GM23338 (cell line): Measurements from ENCODE around the gene RASGRP1. TPM values are rescaled to one million over a fixed set of nuclear protein-coding genes. Genes with fewer than 3 reads are reported as not detected.

Experiments
- ATAC-seq: fragments of 200-7000 bp; cut with Tn5 transposase; 3 replicates; pipeline ENCODE4 v1.9.1; 2020
- DNase-seq: peaks from one replicate; pipeline ENCODE4 v3.0.0-alpha.2; 2015; ENCODE audit warnings: low spot score
- H2AFZ ChIP-seq: fragments of 200-600 bp; sonication (generic); 2 replicates; pipeline ENCODE4 v1.8.0; 2016; ENCODE audit warnings: antibody characterized with exemption, mild to moderate bottlenecking, moderate library complexity
- H3F3A ChIP-seq: fragments of 200-600 bp; sonication (generic); replicated peaks from 2 replicates; pipeline ENCODE4 v1.8.0; 2017; ENCODE audit warnings: antibody characterized with exemption, mixed run types, low read depth
- H3K27ac ChIP-seq: fragments of 200-600 bp; sonication (generic); 2 replicates; pipeline ENCODE4 v1.6.1; 2016; ENCODE audit warnings: low read depth
- H3K27me3 ChIP-seq: fragments of 200-600 bp; sonication (generic); 2 replicates; pipeline ENCODE4 v1.8.0; 2016; ENCODE audit warnings: mild to moderate bottlenecking, mixed run types, moderate library complexity; ENCODE audit not compliant: insufficient read depth
- H3K36me3 ChIP-seq: fragments of 200-600 bp; sonication (generic); 2 replicates; pipeline ENCODE4 v1.8.0; 2016; ENCODE audit warnings: mild to moderate bottlenecking; ENCODE audit not compliant: insufficient read depth
- H3K4me1 ChIP-seq: fragments of 200-600 bp; sonication (generic); 2 replicates; pipeline ENCODE4 v1.8.0; 2016; ENCODE audit warnings: mild to moderate bottlenecking, moderate library complexity; ENCODE audit not compliant: insufficient read depth
- H3K4me2 ChIP-seq: fragments of 200-600 bp; sonication (generic); 2 replicates; pipeline ENCODE4 v1.7.1; 2017; ENCODE audit warnings: mixed run types
- H3K4me3 ChIP-seq: fragments of 200-600 bp; sonication (generic); 2 replicates; pipeline ENCODE4 v1.6.1; 2016; ENCODE audit warnings: mixed run types
- H3K79me2 ChIP-seq: fragments of 200-600 bp; sonication (generic); replicated peaks from 2 replicates; pipeline ENCODE4 v1.8.0; 2017; ENCODE audit warnings: mild to moderate bottlenecking; ENCODE audit not compliant: insufficient read depth
- H3K9me2 ChIP-seq: fragments of 200-600 bp; sonication (generic); 2 replicates; pipeline ENCODE4 v1.8.0; 2017; ENCODE audit not compliant: insufficient read depth
- H4K20me1 ChIP-seq: fragments of 200-600 bp; sonication (generic); replicated peaks from 2 replicates; pipeline ENCODE4 v1.8.0; 2017; ENCODE audit warnings: mild to moderate bottlenecking; ENCODE audit not compliant: insufficient read depth
- H3K27ac Mint-ChIP-seq: 2 replicates; pipeline ENCODE4 v1.8.0; 2020; ENCODE audit warnings: inconsistent platforms, mild to moderate bottlenecking, moderate library complexity, mixed read lengths
- H3K27me3 Mint-ChIP-seq: 3 replicates; pipeline ENCODE4 v1.8.0; 2022; ENCODE audit warnings: low read depth, mild to moderate bottlenecking, moderate library complexity, mixed read lengths, inconsistent platforms; ENCODE audit not compliant: insufficient read depth, poor library complexity
- H3K36me3 Mint-ChIP-seq: 3 replicates; pipeline ENCODE4 v1.8.0; 2021; ENCODE audit warnings: low read depth, mild to moderate bottlenecking, inconsistent platforms, moderate library complexity, mixed read lengths
- H3K4me1 Mint-ChIP-seq: 3 replicates; pipeline ENCODE4 v1.8.0; 2020; ENCODE audit warnings: mild to moderate bottlenecking, inconsistent platforms, mixed read lengths
- H3K4me3 Mint-ChIP-seq: 3 replicates; pipeline ENCODE4 v1.8.0; 2021; ENCODE audit warnings: moderate library complexity, mild to moderate bottlenecking, inconsistent platforms, mixed read lengths
- H3K9me3 Mint-ChIP-seq: 3 replicates; pipeline ENCODE4 v1.8.0; 2020; ENCODE audit warnings: moderate library complexity, mild to moderate bottlenecking, inconsistent platforms, mixed read lengths
- EZH2phosphoT487 ChIP-seq: fragments of 200-600 bp; sonication (generic); IDR thresholded peaks from one replicate; pipeline ENCODE4 v1.8.1; 2018; ENCODE audit warnings: antibody characterized with exemption; ENCODE audit not compliant: unreplicated experiment
- JUNB ChIP-seq: IDR thresholded peaks from one replicate; pipeline ENCODE4 v1.6.1; 2016; ENCODE audit warnings: antibody characterized with exemption; ENCODE audit not compliant: unreplicated experiment
- STAT1 ChIP-seq: IDR thresholded peaks from one replicate; pipeline ENCODE4 v1.6.1; 2016; ENCODE audit warnings: antibody characterized with exemption; ENCODE audit not compliant: unreplicated experiment
- ZNF331 ChIP-seq: fragments of 250-450 bp; sonication (Bioruptor Pico); IDR thresholded peaks from 2 replicates; pipeline ENCODE4 v1.5.0; 2020; ENCODE audit warnings: low read depth, mild to moderate bottlenecking, moderate library complexity
- polyA plus RNA-seq: library from polyadenylated mRNA; unstranded; fragments of >200 nt; fragmentation: Nextera tagmentation; extraction: Ambion mirVana; gene quantifications from 2 replicates; pipeline ENCODE4 v1.2.1, GENCODE V29; 2016
- total RNA-seq: library from RNA; depleted of rRNA; stranded (reverse); fragments of >200 nt; shearing (Covaris generic); gene quantifications from 2 replicates; pipeline ENCODE4 v1.2.3, GENCODE V29; 2014
- TF ChIP-seq, protein P1 (sequence below): IDR thresholded peaks from one replicate; pipeline ENCODE4 v1.6.1; 2018; ENCODE audit warnings: antibody characterized with exemption; ENCODE audit not compliant: unreplicated experiment

The RASGRP1 gene
- total and polyA plus RNA-seq, 2 experiments from 2014 or later = 1.1 to 1.2 TPM

DNA sequence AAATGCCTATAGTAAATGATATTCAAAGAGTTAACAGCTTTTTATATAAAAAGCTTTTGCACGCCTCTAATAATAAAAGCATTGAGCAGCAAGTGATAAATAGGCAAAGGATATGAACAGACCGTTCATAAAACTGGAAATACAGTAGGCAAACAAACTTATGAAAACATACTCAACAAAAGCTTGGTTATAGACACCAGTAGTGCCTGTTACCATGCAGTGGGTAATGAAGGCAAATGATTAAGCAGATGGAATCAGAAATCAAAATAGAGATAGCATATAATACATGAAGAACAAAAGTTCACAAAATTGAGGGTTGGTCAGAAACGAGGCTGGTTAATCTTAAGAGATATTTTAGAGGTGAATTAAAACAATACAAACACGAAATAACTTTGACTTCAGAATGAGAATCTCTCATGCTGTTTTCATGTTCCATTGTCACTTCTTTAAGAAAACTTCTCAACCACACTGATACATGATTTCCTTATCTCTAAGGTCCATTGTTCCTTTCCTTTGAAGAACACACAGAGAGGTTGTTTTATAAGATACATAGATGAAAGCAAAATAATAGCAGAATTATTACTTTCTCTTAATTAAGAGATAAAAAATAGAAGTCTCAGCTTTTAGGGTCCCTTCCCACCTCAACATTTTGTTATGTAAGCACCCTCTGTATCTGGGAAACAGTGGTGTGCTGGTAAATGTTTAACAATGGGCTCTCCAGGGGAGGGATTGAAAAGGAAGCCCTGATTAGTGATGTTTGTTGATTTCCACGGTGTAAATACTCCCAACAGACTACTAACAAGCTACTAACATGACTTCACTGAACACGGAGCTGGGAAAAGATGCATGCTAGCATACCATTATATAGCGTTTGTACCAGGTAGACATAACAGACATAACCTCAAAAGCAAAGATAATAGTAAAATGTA lies 12.6 kb downstream of the RASGRP1 start:
- H3K27me3 Mint-ChIP-seq = no peaks in the 10 kb centered on the region
- Histone ChIP-seq H3K4me2 (no peak overlapping the region; the same call in 1 of the 2 replicates), H2AFZ (no peak overlapping the region), H3K27me3 (no peaks in the 10 kb centered on the region), H3K9me2 (0 out of 2 replicates have a peak, but pooled peaks cover 2% of the 10 kb centered on the region), H3K27ac (no peak overlapping the region), H3K79me2 (no peaks in the 10 kb centered on the region), H3K36me3 (no peaks in the 10 kb centered on the region), H4K20me1 (no peaks in the 10 kb centered on the region), H3K4me1 (peaks cover 10% of the 10 kb centered on the region; the same call in 1 of the 2 replicates), H3K4me3 (no peak overlapping the region), H3F3A (no peaks in the 10 kb centered on the region)
- H3K4me3 Mint-ChIP-seq = no peak overlapping the region
- peaks cover 25% of the 10 kb centered on the region for H3K4me1 Mint-ChIP-seq
- DNase-seq (peak; percentile 28), ATAC-seq (peak; percentile 84)
- no peak for TF ChIP-seq STAT1
- no peak for TF ChIP-seq ZNF331 (CRISPR knock-in tag)
- no peaks in the 10 kb centered on the region for H3K9me3 Mint-ChIP-seq
- H3K27ac Mint-ChIP-seq = no peak overlapping the region
- no peaks in the 10 kb centered on the region for H3K36me3 Mint-ChIP-seq

DNA sequence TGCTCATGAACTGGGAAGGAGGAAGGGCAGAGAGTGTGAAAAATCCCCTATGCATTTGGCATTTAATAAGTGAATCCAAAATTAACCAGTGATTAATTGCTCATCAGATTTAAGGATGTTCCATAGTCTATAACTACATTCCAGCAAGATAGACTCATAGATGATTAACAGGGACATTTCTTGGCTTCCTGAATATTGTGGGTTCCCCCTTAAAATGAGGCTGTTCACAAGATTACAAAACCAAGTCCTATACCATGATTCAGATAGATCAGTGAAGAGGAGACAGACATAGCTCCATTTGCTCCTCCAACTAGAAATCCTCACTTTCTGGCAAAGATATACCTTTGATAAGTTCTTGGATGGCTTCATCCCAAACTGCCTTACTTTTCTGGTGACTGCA lies 15.4 kb downstream of the RASGRP1 start:
- TF ChIP-seq JUNB = no peak
- TF ChIP-seq, protein P1, sequence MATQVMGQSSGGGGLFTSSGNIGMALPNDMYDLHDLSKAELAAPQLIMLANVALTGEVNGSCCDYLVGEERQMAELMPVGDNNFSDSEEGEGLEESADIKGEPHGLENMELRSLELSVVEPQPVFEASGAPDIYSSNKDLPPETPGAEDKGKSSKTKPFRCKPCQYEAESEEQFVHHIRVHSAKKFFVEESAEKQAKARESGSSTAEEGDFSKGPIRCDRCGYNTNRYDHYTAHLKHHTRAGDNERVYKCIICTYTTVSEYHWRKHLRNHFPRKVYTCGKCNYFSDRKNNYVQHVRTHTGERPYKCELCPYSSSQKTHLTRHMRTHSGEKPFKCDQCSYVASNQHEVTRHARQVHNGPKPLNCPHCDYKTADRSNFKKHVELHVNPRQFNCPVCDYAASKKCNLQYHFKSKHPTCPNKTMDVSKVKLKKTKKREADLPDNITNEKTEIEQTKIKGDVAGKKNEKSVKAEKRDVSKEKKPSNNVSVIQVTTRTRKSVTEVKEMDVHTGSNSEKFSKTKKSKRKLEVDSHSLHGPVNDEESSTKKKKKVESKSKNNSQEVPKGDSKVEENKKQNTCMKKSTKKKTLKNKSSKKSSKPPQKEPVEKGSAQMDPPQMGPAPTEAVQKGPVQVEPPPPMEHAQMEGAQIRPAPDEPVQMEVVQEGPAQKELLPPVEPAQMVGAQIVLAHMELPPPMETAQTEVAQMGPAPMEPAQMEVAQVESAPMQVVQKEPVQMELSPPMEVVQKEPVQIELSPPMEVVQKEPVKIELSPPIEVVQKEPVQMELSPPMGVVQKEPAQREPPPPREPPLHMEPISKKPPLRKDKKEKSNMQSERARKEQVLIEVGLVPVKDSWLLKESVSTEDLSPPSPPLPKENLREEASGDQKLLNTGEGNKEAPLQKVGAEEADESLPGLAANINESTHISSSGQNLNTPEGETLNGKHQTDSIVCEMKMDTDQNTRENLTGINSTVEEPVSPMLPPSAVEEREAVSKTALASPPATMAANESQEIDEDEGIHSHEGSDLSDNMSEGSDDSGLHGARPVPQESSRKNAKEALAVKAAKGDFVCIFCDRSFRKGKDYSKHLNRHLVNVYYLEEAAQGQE = no peak
- TF ChIP-seq EZH2phosphoT487 = no peak
- 0 out of 2 replicates have a peak, but pooled peaks cover 2% of the 10 kb centered on the region for H3K9me2 ChIP-seq
- Mint-ChIP-seq H3K4me1 (peaks cover 27% of the 10 kb centered on the region), H3K27me3 (no peaks in the 10 kb centered on the region), H3K4me3 (no peak overlapping the region), H3K27ac (no peak overlapping the region), H3K36me3 (no peaks in the 10 kb centered on the region), H3K9me3 (no peaks in the 10 kb centered on the region)
- DNase-seq (no peak), ATAC-seq (no peak)
- no peaks in the 10 kb centered on the region for H3K36me3 ChIP-seq
- H3F3A ChIP-seq = no peaks in the 10 kb centered on the region
- no peaks in the 10 kb centered on the region for H3K27me3 ChIP-seq
- no peak overlapping the region for H2AFZ ChIP-seq
- H4K20me1 ChIP-seq = no peaks in the 10 kb centered on the region
- H3K4me1 ChIP-seq = peaks cover 10% of the 10 kb centered on the region; the same call in 1 of the 2 replicates
- H3K4me3 ChIP-seq = no peak overlapping the region
- no peak overlapping the region for H3K4me2 ChIP-seq
- H3K79me2 ChIP-seq = no peaks in the 10 kb centered on the region
- no peak overlapping the region for H3K27ac ChIP-seq
